GM23338 (cell line): ENCODE results near the gene DLG2. TPM values are rescaled to one million over a fixed set of nuclear protein-coding genes. Genes with fewer than 3 reads are reported as not detected.

ENCODE experiments used
- ATAC-seq: fragments of 200-7000 bp; cut with Tn5 transposase; 3 replicates; pipeline ENCODE4 v1.9.1; 2020
- DNase-seq: peaks from one replicate; pipeline ENCODE4 v3.0.0-alpha.2; 2015; ENCODE audit warnings: low spot score
- H2AFZ ChIP-seq: fragments of 200-600 bp; sonication (generic); 2 replicates; pipeline ENCODE4 v1.8.0; 2016; ENCODE audit warnings: antibody characterized with exemption, mild to moderate bottlenecking, moderate library complexity
- H3F3A ChIP-seq: fragments of 200-600 bp; sonication (generic); replicated peaks from 2 replicates; pipeline ENCODE4 v1.8.0; 2017; ENCODE audit warnings: antibody characterized with exemption, mixed run types, low read depth
- H3K27ac ChIP-seq: fragments of 200-600 bp; sonication (generic); 2 replicates; pipeline ENCODE4 v1.6.1; 2016; ENCODE audit warnings: low read depth
- H3K27me3 ChIP-seq: fragments of 200-600 bp; sonication (generic); 2 replicates; pipeline ENCODE4 v1.8.0; 2016; ENCODE audit warnings: mild to moderate bottlenecking, mixed run types, moderate library complexity; ENCODE audit not compliant: insufficient read depth
- H3K36me3 ChIP-seq: fragments of 200-600 bp; sonication (generic); 2 replicates; pipeline ENCODE4 v1.8.0; 2016; ENCODE audit warnings: mild to moderate bottlenecking; ENCODE audit not compliant: insufficient read depth
- H3K4me1 ChIP-seq: fragments of 200-600 bp; sonication (generic); 2 replicates; pipeline ENCODE4 v1.8.0; 2016; ENCODE audit warnings: mild to moderate bottlenecking, moderate library complexity; ENCODE audit not compliant: insufficient read depth
- H3K4me2 ChIP-seq: fragments of 200-600 bp; sonication (generic); 2 replicates; pipeline ENCODE4 v1.7.1; 2017; ENCODE audit warnings: mixed run types
- H3K4me3 ChIP-seq: fragments of 200-600 bp; sonication (generic); 2 replicates; pipeline ENCODE4 v1.6.1; 2016; ENCODE audit warnings: mixed run types
- H3K79me2 ChIP-seq: fragments of 200-600 bp; sonication (generic); replicated peaks from 2 replicates; pipeline ENCODE4 v1.8.0; 2017; ENCODE audit warnings: mild to moderate bottlenecking; ENCODE audit not compliant: insufficient read depth
- H3K9me2 ChIP-seq: fragments of 200-600 bp; sonication (generic); 2 replicates; pipeline ENCODE4 v1.8.0; 2017; ENCODE audit not compliant: insufficient read depth
- H4K20me1 ChIP-seq: fragments of 200-600 bp; sonication (generic); replicated peaks from 2 replicates; pipeline ENCODE4 v1.8.0; 2017; ENCODE audit warnings: mild to moderate bottlenecking; ENCODE audit not compliant: insufficient read depth
- H3K27ac Mint-ChIP-seq: 2 replicates; pipeline ENCODE4 v1.8.0; 2020; ENCODE audit warnings: inconsistent platforms, mild to moderate bottlenecking, moderate library complexity, mixed read lengths
- H3K27me3 Mint-ChIP-seq: 3 replicates; pipeline ENCODE4 v1.8.0; 2022; ENCODE audit warnings: low read depth, mild to moderate bottlenecking, moderate library complexity, mixed read lengths, inconsistent platforms; ENCODE audit not compliant: insufficient read depth, poor library complexity
- H3K36me3 Mint-ChIP-seq: 3 replicates; pipeline ENCODE4 v1.8.0; 2021; ENCODE audit warnings: low read depth, mild to moderate bottlenecking, inconsistent platforms, moderate library complexity, mixed read lengths
- H3K4me1 Mint-ChIP-seq: 3 replicates; pipeline ENCODE4 v1.8.0; 2020; ENCODE audit warnings: mild to moderate bottlenecking, inconsistent platforms, mixed read lengths
- H3K4me3 Mint-ChIP-seq: 3 replicates; pipeline ENCODE4 v1.8.0; 2021; ENCODE audit warnings: moderate library complexity, mild to moderate bottlenecking, inconsistent platforms, mixed read lengths
- H3K9me3 Mint-ChIP-seq: 3 replicates; pipeline ENCODE4 v1.8.0; 2020; ENCODE audit warnings: moderate library complexity, mild to moderate bottlenecking, inconsistent platforms, mixed read lengths
- CTCF ChIP-seq, 2 experiments: fragments of 200-600 bp in 1 of 2; sonication (generic) in 1 of 2; conservative IDR thresholded peaks; 2 replicates each; pipeline versions ENCODE4 v1.5.1 to v1.6.1; 2016 to 2017; ENCODE audit warnings: antibody characterized with exemption in 2 of 2, low read depth in 2 of 2, mild to moderate bottlenecking in 2 of 2, moderate library complexity in 1 of 2
- ETS1 ChIP-seq: IDR thresholded peaks from 2 replicates; pipeline ENCODE4 v1.6.1; 2016; ENCODE audit warnings: antibody characterized with exemption
- EZH2phosphoT487 ChIP-seq: fragments of 200-600 bp; sonication (generic); IDR thresholded peaks from one replicate; pipeline ENCODE4 v1.8.1; 2018; ENCODE audit warnings: antibody characterized with exemption; ENCODE audit not compliant: unreplicated experiment
- NANOG ChIP-seq: IDR thresholded peaks from 2 replicates; pipeline ENCODE4 v1.6.1; 2016; ENCODE audit warnings: antibody characterized with exemption, borderline replicate concordance
- REST ChIP-seq: IDR thresholded peaks from one replicate; pipeline ENCODE4 v1.6.1; 2018; ENCODE audit warnings: antibody characterized with exemption; ENCODE audit not compliant: unreplicated experiment
- STAT1 ChIP-seq: IDR thresholded peaks from one replicate; pipeline ENCODE4 v1.6.1; 2016; ENCODE audit warnings: antibody characterized with exemption; ENCODE audit not compliant: unreplicated experiment
- ZNF331 ChIP-seq: fragments of 250-450 bp; sonication (Bioruptor Pico); IDR thresholded peaks from 2 replicates; pipeline ENCODE4 v1.5.0; 2020; ENCODE audit warnings: low read depth, mild to moderate bottlenecking, moderate library complexity
- polyA plus RNA-seq: library from polyadenylated mRNA; unstranded; fragments of >200 nt; fragmentation: Nextera tagmentation; extraction: Ambion mirVana; gene quantifications from 2 replicates; pipeline ENCODE4 v1.2.1, GENCODE V29; 2016
- total RNA-seq: library from RNA; depleted of rRNA; stranded (reverse); fragments of >200 nt; shearing (Covaris generic); gene quantifications from 2 replicates; pipeline ENCODE4 v1.2.3, GENCODE V29; 2014
- TF ChIP-seq, protein P1 (sequence below): fragments of 250-450 bp; sonication (Bioruptor Pico); IDR thresholded peaks from 2 replicates; pipeline ENCODE4 v1.5.0; 2020; ENCODE audit warnings: mild to moderate bottlenecking, moderate library complexity

DLG2 gene
- total and polyA plus RNA-seq, 2 experiments from 2014 or later, result 19.8 to 21.5 TPM

DNA sequence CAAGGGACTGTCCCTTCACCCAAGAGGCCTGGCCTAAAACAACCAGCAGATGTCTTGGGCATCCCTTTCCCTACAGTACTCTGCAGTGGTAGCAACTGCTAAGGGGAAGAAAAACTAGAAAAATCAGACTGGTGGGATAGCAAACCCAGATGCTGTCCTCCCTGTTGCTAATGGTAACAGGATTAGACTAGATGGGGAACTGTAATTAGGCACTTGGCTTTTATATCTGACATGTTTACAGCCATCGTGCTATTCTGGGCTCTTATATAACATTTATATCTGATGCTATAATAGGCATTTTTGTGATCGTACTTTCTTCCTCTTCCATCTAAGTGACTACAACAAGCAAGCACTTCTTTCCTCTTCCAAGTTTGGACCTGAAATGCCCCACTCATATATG, 316.7 kb downstream of the DLG2 start (continued):
- TF ChIP-seq REST, result no peak

- Histone ChIP-seq H4K20me1 (no peaks in the 10 kb centered on the region), H3K79me2 (no peaks in the 10 kb centered on the region), H3K36me3 (no peaks in the 10 kb centered on the region), H3K4me1 (no peaks in the 10 kb centered on the region), H3K9me2 (peaks cover 5% of the 10 kb centered on the region; the same call in 1 of the 2 replicates), H3K4me2 (no peak overlapping the region), H3F3A (no peaks in the 10 kb centered on the region), H3K27me3 (no peaks in the 10 kb centered on the region), H2AFZ (no peak overlapping the region), H3K27ac (no peak overlapping the region), H3K4me3 (no peak overlapping the region)
- no peaks in the 10 kb centered on the region for H3K9me3 Mint-ChIP-seq
- DNase-seq (no peak), ATAC-seq (no peak)
- no peak overlapping the region for H3K27ac Mint-ChIP-seq
- no peak overlapping the region for H3K4me3 Mint-ChIP-seq
- no peaks in the 10 kb centered on the region for H3K27me3 Mint-ChIP-seq
- H3K4me1 Mint-ChIP-seq, result peaks cover 5% of the 10 kb centered on the region; the same call in 2 of the 3 replicates
- no peaks in the 10 kb centered on the region for H3K36me3 Mint-ChIP-seq
- TF ChIP-seq ETS1, result no peak
- no peak for TF ChIP-seq EZH2phosphoT487
- no peak for TF ChIP-seq NANOG
- TF ChIP-seq STAT1, result no peak
- no peak for TF ChIP-seq ZNF331 (CRISPR knock-in tag)
- TF ChIP-seq REST, result no peak
- no peak for TF ChIP-seq CTCF (conservative IDR thresholded peaks at IDR 0.05; ENCODE audit: low read depth in 2 of 2)
- TF ChIP-seq, protein P1, sequence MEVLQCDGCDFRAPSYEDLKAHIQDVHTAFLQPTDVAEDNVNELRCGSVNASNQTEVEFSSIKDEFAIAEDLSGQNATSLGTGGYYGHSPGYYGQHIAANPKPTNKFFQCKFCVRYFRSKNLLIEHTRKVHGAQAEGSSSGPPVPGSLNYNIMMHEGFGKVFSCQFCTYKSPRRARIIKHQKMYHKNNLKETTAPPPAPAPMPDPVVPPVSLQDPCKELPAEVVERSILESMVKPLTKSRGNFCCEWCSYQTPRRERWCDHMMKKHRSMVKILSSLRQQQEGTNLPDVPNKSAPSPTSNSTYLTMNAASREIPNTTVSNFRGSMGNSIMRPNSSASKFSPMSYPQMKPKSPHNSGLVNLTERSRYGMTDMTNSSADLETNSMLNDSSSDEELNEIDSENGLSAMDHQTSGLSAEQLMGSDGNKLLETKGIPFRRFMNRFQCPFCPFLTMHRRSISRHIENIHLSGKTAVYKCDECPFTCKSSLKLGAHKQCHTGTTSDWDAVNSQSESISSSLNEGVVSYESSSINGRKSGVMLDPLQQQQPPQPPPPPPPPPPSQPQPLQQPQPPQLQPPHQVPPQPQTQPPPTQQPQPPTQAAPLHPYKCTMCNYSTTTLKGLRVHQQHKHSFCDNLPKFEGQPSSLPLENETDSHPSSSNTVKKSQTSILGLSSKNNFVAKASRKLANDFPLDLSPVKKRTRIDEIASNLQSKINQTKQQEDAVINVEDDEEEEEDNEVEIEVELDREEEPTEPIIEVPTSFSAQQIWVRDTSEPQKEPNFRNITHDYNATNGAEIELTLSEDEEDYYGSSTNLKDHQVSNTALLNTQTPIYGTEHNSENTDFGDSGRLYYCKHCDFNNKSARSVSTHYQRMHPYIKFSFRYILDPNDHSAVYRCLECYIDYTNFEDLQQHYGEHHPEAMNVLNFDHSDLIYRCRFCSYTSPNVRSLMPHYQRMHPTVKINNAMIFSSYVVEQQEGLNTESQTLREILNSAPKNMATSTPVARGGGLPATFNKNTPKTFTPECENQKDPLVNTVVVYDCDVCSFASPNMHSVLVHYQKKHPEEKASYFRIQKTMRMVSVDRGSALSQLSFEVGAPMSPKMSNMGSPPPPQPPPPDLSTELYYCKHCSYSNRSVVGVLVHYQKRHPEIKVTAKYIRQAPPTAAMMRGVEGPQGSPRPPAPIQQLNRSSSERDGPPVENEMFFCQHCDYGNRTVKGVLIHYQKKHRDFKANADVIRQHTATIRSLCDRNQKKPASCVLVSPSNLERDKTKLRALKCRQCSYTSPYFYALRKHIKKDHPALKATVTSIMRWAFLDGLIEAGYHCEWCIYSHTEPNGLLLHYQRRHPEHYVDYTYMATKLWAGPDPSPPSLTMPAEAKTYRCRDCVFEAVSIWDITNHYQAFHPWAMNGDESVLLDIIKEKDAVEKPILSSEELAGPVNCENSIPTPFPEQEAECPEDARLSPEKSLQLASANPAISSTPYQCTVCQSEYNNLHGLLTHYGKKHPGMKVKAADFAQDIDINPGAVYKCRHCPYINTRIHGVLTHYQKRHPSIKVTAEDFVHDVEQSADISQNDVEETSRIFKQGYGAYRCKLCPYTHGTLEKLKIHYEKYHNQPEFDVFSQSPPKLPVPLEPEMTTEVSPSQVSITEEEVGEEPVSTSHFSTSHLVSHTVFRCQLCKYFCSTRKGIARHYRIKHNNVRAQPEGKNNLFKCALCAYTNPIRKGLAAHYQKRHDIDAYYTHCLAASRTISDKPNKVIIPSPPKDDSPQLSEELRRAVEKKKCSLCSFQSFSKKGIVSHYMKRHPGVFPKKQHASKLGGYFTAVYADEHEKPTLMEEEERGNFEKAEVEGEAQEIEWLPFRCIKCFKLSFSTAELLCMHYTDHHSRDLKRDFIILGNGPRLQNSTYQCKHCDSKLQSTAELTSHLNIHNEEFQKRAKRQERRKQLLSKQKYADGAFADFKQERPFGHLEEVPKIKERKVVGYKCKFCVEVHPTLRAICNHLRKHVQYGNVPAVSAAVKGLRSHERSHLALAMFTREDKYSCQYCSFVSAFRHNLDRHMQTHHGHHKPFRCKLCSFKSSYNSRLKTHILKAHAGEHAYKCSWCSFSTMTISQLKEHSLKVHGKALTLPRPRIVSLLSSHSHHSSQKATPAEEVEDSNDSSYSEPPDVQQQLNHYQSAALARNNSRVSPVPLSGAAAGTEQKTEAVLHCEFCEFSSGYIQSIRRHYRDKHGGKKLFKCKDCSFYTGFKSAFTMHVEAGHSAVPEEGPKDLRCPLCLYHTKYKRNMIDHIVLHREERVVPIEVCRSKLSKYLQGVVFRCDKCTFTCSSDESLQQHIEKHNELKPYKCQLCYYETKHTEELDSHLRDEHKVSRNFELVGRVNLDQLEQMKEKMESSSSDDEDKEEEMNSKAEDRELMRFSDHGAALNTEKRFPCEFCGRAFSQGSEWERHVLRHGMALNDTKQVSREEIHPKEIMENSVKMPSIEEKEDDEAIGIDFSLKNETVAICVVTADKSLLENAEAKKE (CRISPR knock-in tag), result no peak
Measured at GRCh38 chr11:85307366-85307765, 319.8 kb downstream of the DLG2 start.
